ENCODE results near the gene TXK.

The TXK gene

DNA sequence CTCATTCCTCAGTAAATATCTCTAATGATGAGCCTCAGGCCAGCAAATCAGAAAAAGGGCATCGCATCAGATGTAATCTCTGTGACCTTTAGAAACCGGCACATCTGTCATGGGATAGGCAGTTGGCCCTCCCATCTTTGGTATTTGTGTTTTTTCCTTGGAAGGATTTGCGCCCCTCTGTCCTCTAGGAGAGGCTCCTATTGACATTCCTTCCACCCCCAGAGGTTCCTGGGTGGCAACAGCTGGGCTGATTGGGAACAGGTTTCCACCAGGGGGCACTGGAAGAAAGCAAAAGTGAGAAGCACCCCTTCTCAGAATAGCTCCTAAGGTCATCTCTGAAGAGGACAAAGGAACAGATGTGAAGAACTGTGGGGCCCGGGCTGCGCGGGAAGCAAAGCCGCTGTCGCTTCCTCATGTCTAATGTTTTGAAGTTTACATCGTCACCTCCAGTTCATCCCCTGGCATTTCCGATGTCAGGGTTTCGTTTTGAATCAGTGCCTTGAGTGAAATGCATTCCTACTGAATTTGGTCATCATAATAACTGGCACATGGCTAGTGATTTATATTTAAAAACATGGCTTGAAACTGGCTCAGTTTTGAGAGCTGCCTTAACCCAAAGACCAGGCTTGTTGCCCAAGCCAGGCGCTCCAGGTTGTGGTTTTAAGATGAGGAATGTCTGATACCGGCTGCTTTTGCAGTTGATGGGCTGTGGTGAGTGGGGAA, 6.2 kb downstream of the TXK start:
- no peak for TF ChIP-seq POLR2AphosphoS5 (IDR thresholded peaks at IDR 0.05; ENCODE audit: low read depth, low read length)
- 0 out of 2 replicates have a peak, but pooled peaks have one; percentile 36 for TF ChIP-seq SIN3A (IDR thresholded peaks at IDR 0.05; ENCODE audit: borderline replicate concordance, insufficient read depth, low read length)

DNA sequence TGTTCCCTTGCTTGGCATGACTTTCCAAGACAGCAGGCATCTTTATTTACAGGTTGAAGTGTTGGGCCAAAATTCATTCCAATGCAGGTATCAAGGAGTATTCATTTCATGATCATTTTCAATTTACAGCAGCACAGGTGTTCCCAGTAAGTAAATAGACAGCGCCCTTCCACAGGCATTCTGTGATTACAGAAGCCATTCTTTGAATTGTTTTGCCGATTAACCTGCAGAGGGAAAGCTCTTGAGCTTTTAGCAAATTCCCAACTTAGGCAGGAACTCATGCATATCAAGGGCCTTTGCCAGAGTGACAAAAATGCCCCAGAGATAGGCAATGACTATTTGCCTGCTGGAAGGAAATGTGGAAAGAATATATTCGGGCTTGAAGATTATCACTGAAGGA, 6.8 kb downstream of the TXK start:
- TF ChIP-seq, protein P1, sequence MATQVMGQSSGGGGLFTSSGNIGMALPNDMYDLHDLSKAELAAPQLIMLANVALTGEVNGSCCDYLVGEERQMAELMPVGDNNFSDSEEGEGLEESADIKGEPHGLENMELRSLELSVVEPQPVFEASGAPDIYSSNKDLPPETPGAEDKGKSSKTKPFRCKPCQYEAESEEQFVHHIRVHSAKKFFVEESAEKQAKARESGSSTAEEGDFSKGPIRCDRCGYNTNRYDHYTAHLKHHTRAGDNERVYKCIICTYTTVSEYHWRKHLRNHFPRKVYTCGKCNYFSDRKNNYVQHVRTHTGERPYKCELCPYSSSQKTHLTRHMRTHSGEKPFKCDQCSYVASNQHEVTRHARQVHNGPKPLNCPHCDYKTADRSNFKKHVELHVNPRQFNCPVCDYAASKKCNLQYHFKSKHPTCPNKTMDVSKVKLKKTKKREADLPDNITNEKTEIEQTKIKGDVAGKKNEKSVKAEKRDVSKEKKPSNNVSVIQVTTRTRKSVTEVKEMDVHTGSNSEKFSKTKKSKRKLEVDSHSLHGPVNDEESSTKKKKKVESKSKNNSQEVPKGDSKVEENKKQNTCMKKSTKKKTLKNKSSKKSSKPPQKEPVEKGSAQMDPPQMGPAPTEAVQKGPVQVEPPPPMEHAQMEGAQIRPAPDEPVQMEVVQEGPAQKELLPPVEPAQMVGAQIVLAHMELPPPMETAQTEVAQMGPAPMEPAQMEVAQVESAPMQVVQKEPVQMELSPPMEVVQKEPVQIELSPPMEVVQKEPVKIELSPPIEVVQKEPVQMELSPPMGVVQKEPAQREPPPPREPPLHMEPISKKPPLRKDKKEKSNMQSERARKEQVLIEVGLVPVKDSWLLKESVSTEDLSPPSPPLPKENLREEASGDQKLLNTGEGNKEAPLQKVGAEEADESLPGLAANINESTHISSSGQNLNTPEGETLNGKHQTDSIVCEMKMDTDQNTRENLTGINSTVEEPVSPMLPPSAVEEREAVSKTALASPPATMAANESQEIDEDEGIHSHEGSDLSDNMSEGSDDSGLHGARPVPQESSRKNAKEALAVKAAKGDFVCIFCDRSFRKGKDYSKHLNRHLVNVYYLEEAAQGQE (IDR thresholded peaks at IDR 0.05; ENCODE audit: insufficient read depth in 1 of 2, low read depth in 2 of 2, low read length in 2 of 2), result no peak
- TF ChIP-seq TAF1 (IDR thresholded peaks at IDR 0.05; ENCODE audit: borderline replicate concordance, insufficient read depth, low read length) (no peak), POLR2AphosphoS5 (IDR thresholded peaks at IDR 0.05; ENCODE audit: low read depth, low read length) (no peak), SIN3A (IDR thresholded peaks at IDR 0.05; ENCODE audit: borderline replicate concordance, insufficient read depth, low read length) (no peak), FOXP2 (optimal IDR thresholded peaks at IDR 0.05; ENCODE audit: borderline replicate concordance, extremely low read depth, extremely low read length, insufficient read depth) (no peak)

DNA sequence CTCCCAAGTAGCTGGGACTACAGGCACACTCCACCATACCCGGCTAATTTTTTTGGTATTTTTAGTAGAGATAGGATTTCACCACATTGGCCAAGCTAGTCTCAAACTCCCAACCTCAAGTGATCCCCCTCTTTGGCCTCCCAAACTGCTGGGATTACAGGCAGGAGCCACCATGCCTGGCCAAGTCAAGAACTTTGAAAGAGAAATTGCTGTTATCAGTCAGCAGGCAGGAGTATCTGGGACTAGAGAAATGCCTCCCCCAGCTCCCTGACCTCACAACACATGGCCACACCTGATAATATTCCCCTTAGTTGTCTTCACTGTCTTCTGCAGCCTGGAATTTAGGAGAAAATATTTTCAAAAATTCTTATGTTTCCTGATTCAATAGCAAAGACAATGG, 7.4 kb downstream of the TXK start:
- TF ChIP-seq, protein P1 (IDR thresholded peaks at IDR 0.05; ENCODE audit: insufficient read depth in 1 of 2, low read depth in 2 of 2, low read length in 2 of 2), result no peak
- TF ChIP-seq POLR2AphosphoS5 (IDR thresholded peaks at IDR 0.05; ENCODE audit: low read depth, low read length) (no peak), SIN3A (IDR thresholded peaks at IDR 0.05; ENCODE audit: borderline replicate concordance, insufficient read depth, low read length) (no peak), TAF1 (IDR thresholded peaks at IDR 0.05; ENCODE audit: borderline replicate concordance, insufficient read depth, low read length) (no peak), FOXP2 (optimal IDR thresholded peaks at IDR 0.05; ENCODE audit: borderline replicate concordance, extremely low read depth, extremely low read length, insufficient read depth) (no peak)

DNA sequence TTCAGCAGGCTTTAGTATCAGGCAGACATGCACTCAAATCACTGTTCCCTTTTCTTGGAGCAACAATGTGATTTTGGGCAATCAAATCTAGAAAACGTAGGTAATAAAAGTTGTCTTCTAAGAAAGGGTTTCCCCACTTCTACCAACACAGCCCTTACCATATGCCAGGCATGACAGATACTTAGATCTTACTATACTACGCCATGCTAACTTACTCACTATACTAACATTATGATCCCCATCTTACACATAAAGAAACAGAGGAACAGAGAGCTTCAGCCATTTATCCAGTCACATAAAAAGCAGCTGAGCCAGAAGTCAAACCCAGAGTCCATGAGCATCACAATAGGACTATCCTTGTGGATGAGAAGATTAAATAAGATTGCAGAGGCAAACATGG, 9.2 kb downstream of the TXK start:
- TF ChIP-seq FOXP2 (optimal IDR thresholded peaks at IDR 0.05; ENCODE audit: borderline replicate concordance, extremely low read depth, extremely low read length, insufficient read depth), result no peak
- TF ChIP-seq, protein P1 (IDR thresholded peaks at IDR 0.05; ENCODE audit: insufficient read depth in 1 of 2, low read depth in 2 of 2, low read length in 2 of 2), result no peak
- no peak for TF ChIP-seq TAF1 (IDR thresholded peaks at IDR 0.05; ENCODE audit: borderline replicate concordance, insufficient read depth, low read length)
- TF ChIP-seq POLR2AphosphoS5 (IDR thresholded peaks at IDR 0.05; ENCODE audit: low read depth, low read length), result no peak
- TF ChIP-seq SIN3A (IDR thresholded peaks at IDR 0.05; ENCODE audit: borderline replicate concordance, insufficient read depth, low read length), result no peak

DNA sequence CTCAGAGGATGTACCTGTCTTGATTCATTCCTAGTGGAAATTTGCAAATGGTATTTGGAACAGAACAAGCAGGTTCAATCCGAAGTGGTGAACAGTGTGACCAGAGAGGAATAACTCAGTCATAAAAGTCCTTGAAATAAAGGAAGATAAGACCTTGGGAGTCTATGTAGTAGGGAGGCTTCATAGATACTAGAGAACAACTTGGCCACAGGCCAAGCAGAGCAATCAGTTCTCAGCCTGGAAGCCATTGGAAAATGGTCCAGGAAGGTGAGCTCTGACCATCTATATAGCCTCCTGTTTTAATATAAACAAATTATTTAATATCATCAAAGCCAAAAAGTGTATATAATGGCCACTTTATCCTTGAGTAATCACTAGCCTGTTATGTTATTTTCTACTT, 11.3 kb downstream of the TXK start:
- TF ChIP-seq TAF1 (IDR thresholded peaks at IDR 0.05; ENCODE audit: borderline replicate concordance, insufficient read depth, low read length) (no peak), SIN3A (IDR thresholded peaks at IDR 0.05; ENCODE audit: borderline replicate concordance, insufficient read depth, low read length) (no peak), POLR2AphosphoS5 (IDR thresholded peaks at IDR 0.05; ENCODE audit: low read depth, low read length) (no peak), FOXP2 (optimal IDR thresholded peaks at IDR 0.05; ENCODE audit: borderline replicate concordance, extremely low read depth, extremely low read length, insufficient read depth) (no peak)
- TF ChIP-seq, protein P1 (IDR thresholded peaks at IDR 0.05; ENCODE audit: insufficient read depth in 1 of 2, low read depth in 2 of 2, low read length in 2 of 2), result no peak

All from PFSK-1 (cell line).